ENCODE data around the gene COX4I2. TPM values are rescaled to one million over a fixed set of nuclear protein-coding genes. Genes with fewer than 3 reads are reported as not detected.
"Not testable (repeated sequence)": the region's sequence is repeated elsewhere in the genome, so short reads cannot be mapped to it uniquely, and the experiment has no call there.

COX4I2 gene
- total RNA-seq, 4 donors from 2014 or later: not detected

DNA sequence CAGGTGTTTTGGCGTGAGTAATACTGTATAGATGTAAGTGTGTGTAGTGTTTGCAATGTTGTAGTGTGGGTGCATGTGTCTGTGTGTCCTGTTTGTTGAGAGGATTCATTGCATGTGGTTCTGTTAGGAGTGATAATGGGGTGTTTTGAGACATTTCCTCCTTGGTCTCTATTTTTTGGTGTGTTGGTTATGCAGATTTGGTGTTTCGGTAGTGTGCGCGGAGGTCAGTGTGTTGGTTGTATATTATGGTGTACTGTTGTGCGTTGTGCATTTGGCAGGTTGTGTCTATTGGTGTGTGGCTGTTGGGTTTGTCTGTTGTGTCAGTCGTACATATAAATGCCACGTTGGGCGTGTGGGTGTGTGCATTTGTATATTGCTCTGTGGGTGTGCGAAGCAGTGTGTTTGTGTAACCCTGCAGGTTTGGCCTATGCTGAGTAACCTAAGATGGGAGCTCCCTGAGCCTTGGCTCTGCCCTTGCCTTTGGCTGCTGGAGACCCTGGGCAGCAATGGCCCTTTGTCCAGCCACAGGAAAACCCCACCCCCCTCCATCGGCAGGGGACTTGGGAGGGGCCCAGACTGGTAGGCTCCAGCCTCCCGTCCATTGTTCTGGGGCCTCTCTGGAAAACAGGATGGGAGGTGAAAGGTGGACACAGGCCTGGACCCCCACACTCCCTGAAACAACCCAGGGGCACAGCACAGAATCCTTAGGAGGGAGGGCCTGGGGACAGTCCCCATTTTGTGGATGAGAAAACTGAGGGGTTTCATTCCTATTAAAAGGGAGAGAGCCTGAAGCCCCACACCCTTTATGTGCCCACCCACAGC lies 42.9 kb upstream of the COX4I2 start:
- H3K4me3 ChIP-seq: no peak overlapping the region
- H3K27ac ChIP-seq: peak overlapping the region; percentile 80 to 86 (median 85)
- H3K4me1 ChIP-seq: peaks cover 18 to 45% (median 39%) of the 10 kb centered on the region in 4 donors
- intact Hi-C loops (cut with DNase I; ENCODE audit: low total_unique reads): no loop called here
- DNase-seq: peak; percentile 46
- no peaks in the 10 kb centered on the region for H3K27me3 ChIP-seq
- H3K36me3 ChIP-seq: no peaks in the 10 kb centered on the region
- in situ Hi-C loops (cut with MboI; ENCODE audit: low pct_ligation_motif_present in 1 of 4, low pct_unique_long_range_greater_than_20kb in 1 of 4, low sequenced_read_pairs in 3 of 4): no loop called here
- 65 to 95% methylated on average over 4 to 11 of the region's 11 CpGs for WGBS, 2 donors (ENCODE audit: low coverage in 1 of 2)
- peak in 1 of 3 donors; percentile 37 for TF ChIP-seq POLR2AphosphoS5 (IDR thresholded peaks at IDR 0.05)
- no peak for TF ChIP-seq POLR2A (IDR thresholded peaks at IDR 0.05)
- TF ChIP-seq, protein P1, sequence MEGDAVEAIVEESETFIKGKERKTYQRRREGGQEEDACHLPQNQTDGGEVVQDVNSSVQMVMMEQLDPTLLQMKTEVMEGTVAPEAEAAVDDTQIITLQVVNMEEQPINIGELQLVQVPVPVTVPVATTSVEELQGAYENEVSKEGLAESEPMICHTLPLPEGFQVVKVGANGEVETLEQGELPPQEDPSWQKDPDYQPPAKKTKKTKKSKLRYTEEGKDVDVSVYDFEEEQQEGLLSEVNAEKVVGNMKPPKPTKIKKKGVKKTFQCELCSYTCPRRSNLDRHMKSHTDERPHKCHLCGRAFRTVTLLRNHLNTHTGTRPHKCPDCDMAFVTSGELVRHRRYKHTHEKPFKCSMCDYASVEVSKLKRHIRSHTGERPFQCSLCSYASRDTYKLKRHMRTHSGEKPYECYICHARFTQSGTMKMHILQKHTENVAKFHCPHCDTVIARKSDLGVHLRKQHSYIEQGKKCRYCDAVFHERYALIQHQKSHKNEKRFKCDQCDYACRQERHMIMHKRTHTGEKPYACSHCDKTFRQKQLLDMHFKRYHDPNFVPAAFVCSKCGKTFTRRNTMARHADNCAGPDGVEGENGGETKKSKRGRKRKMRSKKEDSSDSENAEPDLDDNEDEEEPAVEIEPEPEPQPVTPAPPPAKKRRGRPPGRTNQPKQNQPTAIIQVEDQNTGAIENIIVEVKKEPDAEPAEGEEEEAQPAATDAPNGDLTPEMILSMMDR (IDR thresholded peaks at IDR 0.05): no peak
- no peak for TF ChIP-seq EP300 (IDR thresholded peaks at IDR 0.05; ENCODE audit: low read depth)
- no peaks in the 10 kb centered on the region for H3K9me3 ChIP-seq

DNA sequence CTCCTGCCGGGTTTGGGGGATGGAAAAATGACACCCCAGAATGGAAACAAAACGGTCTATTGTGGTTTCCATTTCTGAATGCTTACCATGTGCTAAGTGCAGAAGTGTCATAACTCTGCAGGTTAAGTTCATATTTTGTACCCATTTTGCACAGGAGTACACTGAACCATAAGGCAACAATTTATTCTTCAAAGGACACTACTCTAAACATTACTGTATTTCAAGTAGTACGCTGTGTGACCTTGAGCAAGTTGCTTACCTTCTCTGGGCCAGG lies 42.4 kb upstream of the COX4I2 start:
- intact Hi-C loops (cut with DNase I; ENCODE audit: low total_unique reads) (no loop called here), in situ Hi-C loops (cut with MboI; ENCODE audit: low pct_ligation_motif_present in 1 of 4, low pct_unique_long_range_greater_than_20kb in 1 of 4, low sequenced_read_pairs in 3 of 4) (no loop called here)
- Histone ChIP-seq H3K27ac (peak overlapping the region; percentile 80 to 86 (median 85)), H3K9me3 (no peaks in the 10 kb centered on the region), H3K36me3 (no peaks in the 10 kb centered on the region), H3K27me3 (no peaks in the 10 kb centered on the region), H3K4me1 (peaks cover 18 to 45% (median 39%) of the 10 kb centered on the region in 4 donors), H3K4me3 (no peak overlapping the region)
- TF ChIP-seq POLR2A (IDR thresholded peaks at IDR 0.05): no peak
- TF ChIP-seq, protein P1 (IDR thresholded peaks at IDR 0.05): no peak
- no peak for TF ChIP-seq POLR2AphosphoS5 (IDR thresholded peaks at IDR 0.05)
- TF ChIP-seq EP300 (IDR thresholded peaks at IDR 0.05; ENCODE audit: low read depth): no peak
- WGBS, 2 donors (ENCODE audit: low coverage in 1 of 2): 66% methylated on average over 3 of the region's 3 CpGs; no CpG with 5 or more reads in 1 of the 2 donors
- DNase-seq: no peak

DNA sequence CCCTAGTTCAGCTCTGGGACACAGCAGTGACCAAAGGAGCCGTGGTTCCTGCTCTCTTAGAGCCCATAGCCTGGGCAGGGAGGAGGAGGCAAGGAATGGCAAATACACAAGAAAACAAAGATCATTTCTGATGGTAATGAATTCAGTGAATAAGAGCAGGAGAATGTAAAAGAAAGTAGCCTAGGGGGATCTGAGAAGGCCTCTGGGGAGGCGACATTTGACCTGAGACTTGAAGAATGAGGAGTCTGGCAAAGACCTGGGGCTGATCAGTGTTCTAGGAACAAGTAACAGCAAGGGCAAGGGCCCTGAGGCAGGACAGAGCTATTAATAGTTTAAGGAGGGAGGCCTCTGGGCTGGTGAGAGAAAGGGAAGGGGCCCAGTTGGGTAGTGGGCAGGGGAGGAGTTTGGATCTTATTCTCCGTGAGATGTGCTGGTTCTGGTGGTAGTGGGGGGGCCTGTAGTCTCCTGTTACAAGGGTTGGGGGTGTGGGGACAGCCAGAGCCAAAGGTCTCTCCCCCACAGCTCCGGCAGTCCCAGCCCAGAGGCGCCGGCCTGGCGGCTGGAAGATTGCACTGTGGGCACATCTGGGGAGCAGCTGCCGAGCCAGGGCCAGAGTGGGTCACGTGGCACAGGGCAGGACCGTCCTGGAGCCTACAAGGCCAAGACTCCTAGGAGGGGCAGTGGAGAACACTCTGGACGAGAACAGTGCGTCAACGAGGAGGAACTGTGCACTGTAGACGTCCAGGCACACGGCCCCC lies 41.9 kb upstream of the COX4I2 start:
- intact Hi-C loops (cut with DNase I; ENCODE audit: low total_unique reads) (no loop called here), in situ Hi-C loops (cut with MboI; ENCODE audit: low pct_ligation_motif_present in 1 of 4, low pct_unique_long_range_greater_than_20kb in 1 of 4, low sequenced_read_pairs in 3 of 4) (no loop called here)
- no peak overlapping the region for H3K4me3 ChIP-seq

DNA sequence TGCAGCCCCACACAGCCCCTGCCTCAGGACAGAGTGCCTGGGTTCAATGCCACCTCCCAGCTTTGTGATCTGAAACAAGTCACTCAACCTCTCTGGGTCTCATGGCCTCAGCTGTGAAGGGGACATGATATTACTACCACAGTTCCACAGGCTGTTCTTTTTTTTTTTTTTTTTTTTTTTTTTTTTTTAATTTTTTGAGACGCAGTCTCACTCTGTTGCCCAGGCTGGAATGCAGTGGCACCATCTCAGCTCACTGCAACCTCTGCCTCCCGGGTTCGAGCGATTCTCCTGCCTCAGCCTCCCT lies 41.3 kb upstream of the COX4I2 start:
- not testable (repeated sequence) for H3K4me3 ChIP-seq

More for the DNA sequence above, 41.9 kb upstream of the COX4I2 start:
- 29 to 60% methylated on average over 1 to 15 of the region's 15 CpGs for WGBS, 2 donors (ENCODE audit: low coverage in 1 of 2)
- no peaks in the 10 kb centered on the region for H3K36me3 ChIP-seq
- DNase-seq: peak; percentile 86
- no peaks in the 10 kb centered on the region for H3K27me3 ChIP-seq
- TF ChIP-seq, protein P1 (IDR thresholded peaks at IDR 0.05): no peak
- TF ChIP-seq POLR2A (IDR thresholded peaks at IDR 0.05): peak; percentile 89
- TF ChIP-seq POLR2AphosphoS5 (IDR thresholded peaks at IDR 0.05): peak; percentile 81 to 95 (median 90)
- peak; percentile 76 for TF ChIP-seq EP300 (IDR thresholded peaks at IDR 0.05; ENCODE audit: low read depth)
- peaks cover 18 to 45% (median 39%) of the 10 kb centered on the region in 4 donors for H3K4me1 ChIP-seq
- H3K9me3 ChIP-seq: no peaks in the 10 kb centered on the region
- H3K27ac ChIP-seq: peak overlapping the region; percentile 80 to 86 (median 85)

More for the DNA sequence above, 41.3 kb upstream of the COX4I2 start:
- intact Hi-C loops (cut with DNase I; ENCODE audit: low total_unique reads); H3K9me3 ChIP-seq; H3K27me3 ChIP-seq; in situ Hi-C loops (cut with MboI; ENCODE audit: low pct_ligation_motif_present in 1 of 4, low pct_unique_long_range_greater_than_20kb in 1 of 4, low sequenced_read_pairs in 3 of 4); H3K36me3 ChIP-seq; DNase-seq: not testable (repeated sequence)
- H3K27ac ChIP-seq: peak overlapping the region; percentile 80 to 86 (median 85)
- peaks cover 18 to 45% (median 39%) of the 10 kb centered on the region in 4 donors for H3K4me1 ChIP-seq
- peak; percentile 61 for TF ChIP-seq POLR2A (IDR thresholded peaks at IDR 0.05)
- WGBS, 2 donors (ENCODE audit: low coverage in 1 of 2): 62 to 84% methylated on average over 3 to 4 of the region's 4 CpGs

Measured in transverse colon (tissue), 4 donors.